GM19397 (cell line): ENCODE measurements around the gene NAV2.
"Not testable (repeated sequence)": the region's sequence is repeated elsewhere in the genome, so short reads cannot be mapped to it uniquely, and the experiment has no call there.

ENCODE experiments used
- ATAC-seq: cut with Tn5 transposase; IDR thresholded peaks from one replicate; pipeline ENCODE4 v1.9.1; 2021; ENCODE audit warnings: mild to moderate bottlenecking, moderate library complexity; ENCODE audit not compliant: unreplicated experiment

Gene NAV2

GRCh38 chr11:19917069-19917468 is 204.4 kb downstream of the NAV2 start:
- ATAC-seq = no peak

GRCh38 chr11:19918302-19919049 is 205.8 kb downstream of the NAV2 start:
- no peak for ATAC-seq

GRCh38 chr11:19919050-19919561 is 206.5 kb downstream of the NAV2 start:
- ATAC-seq = no peak

GRCh38 chr11:19920982-19921381 is 208.3 kb downstream of the NAV2 start:
- ATAC-seq = no peak

- ATAC-seq = no peak
Observed at GRCh38 chr11:19921976-19922688, 209.5 kb downstream of the NAV2 start.

- no peak for ATAC-seq
Observed at GRCh38 chr11:19922689-19923035, 210.0 kb downstream of the NAV2 start.

GRCh38 chr11:19923626-19924025 is 211.0 kb downstream of the NAV2 start:
- no peak for ATAC-seq

GRCh38 chr11:19924311-19924710 is 211.7 kb downstream of the NAV2 start:
- no peak for ATAC-seq

- no peak for ATAC-seq
Observed at GRCh38 chr11:19924716-19925115, 212.1 kb downstream of the NAV2 start.

GRCh38 chr11:19927403-19927802 is 214.8 kb downstream of the NAV2 start:
- not testable (repeated sequence) for ATAC-seq

- no peak for ATAC-seq
Observed at GRCh38 chr11:19929147-19929546, 216.5 kb downstream of the NAV2 start.

GRCh38 chr11:19929655-19930054 is 217.0 kb downstream of the NAV2 start:
- no peak for ATAC-seq

GRCh38 chr11:19931141-19931770 is 218.6 kb downstream of the NAV2 start:
- ATAC-seq = no peak

GRCh38 chr11:19931771-19932369 is 219.2 kb downstream of the NAV2 start:
- ATAC-seq = no peak

- no peak for ATAC-seq
Observed at GRCh38 chr11:19933132-19933735, 220.6 kb downstream of the NAV2 start.

GRCh38 chr11:19933801-19934488 is 221.3 kb downstream of the NAV2 start:
- ATAC-seq = no peak

GRCh38 chr11:19934828-19935259 is 222.2 kb downstream of the NAV2 start:
- ATAC-seq = no peak

- ATAC-seq = no peak
Observed at GRCh38 chr11:19935507-19935906, 222.9 kb downstream of the NAV2 start.

- no peak for ATAC-seq
Observed at GRCh38 chr11:19936461-19936860, 223.8 kb downstream of the NAV2 start.

GRCh38 chr11:19938169-19938856 is 225.7 kb downstream of the NAV2 start:
- no peak for ATAC-seq
